ENCODE measurements around the gene CMSS1. TPM values are rescaled to one million over a fixed set of nuclear protein-coding genes. Genes with fewer than 3 reads are reported as not detected.
A peak's percentile ranks its signal among the peaks of the same experiment; 100 is the strongest.
"Not testable (repeated sequence)": the region's sequence is repeated elsewhere in the genome, so short reads cannot be mapped to it uniquely, and the experiment has no call there.

The CMSS1 gene
- total and polyA plus RNA-seq, 3 donors from 2014 or later = 24.6 to 47.9 (median 24.9) TPM

DNA sequence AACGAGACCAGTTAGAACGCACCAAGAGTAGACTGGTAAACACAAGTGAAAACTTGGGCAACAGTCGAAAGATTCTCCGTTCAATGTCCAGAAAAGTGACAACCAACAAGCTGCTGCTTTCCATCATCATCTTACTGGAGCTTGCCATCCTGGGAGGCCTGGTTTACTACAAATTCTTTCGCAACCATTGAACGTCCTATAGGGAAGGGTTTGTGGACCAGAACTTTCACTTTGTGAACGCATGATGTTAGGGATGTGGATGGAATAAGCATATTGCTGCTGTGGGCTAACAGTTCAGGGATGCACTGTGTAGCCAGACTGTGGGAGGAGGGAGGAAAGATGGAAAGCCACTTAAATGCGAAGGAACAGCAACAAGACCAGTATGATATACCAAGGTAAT, 408.2 kb downstream of the CMSS1 start:
- TF ChIP-seq POLR2A (IDR thresholded peaks at IDR 0.05) = no peak
- TF ChIP-seq, protein P1, sequence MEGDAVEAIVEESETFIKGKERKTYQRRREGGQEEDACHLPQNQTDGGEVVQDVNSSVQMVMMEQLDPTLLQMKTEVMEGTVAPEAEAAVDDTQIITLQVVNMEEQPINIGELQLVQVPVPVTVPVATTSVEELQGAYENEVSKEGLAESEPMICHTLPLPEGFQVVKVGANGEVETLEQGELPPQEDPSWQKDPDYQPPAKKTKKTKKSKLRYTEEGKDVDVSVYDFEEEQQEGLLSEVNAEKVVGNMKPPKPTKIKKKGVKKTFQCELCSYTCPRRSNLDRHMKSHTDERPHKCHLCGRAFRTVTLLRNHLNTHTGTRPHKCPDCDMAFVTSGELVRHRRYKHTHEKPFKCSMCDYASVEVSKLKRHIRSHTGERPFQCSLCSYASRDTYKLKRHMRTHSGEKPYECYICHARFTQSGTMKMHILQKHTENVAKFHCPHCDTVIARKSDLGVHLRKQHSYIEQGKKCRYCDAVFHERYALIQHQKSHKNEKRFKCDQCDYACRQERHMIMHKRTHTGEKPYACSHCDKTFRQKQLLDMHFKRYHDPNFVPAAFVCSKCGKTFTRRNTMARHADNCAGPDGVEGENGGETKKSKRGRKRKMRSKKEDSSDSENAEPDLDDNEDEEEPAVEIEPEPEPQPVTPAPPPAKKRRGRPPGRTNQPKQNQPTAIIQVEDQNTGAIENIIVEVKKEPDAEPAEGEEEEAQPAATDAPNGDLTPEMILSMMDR (IDR thresholded peaks at IDR 0.05) = no peak
- WGBS, 2 donors = 68 to 79% methylated on average over 8 of the region's 8 CpGs
- no peaks in the 10 kb centered on the region for H3K36me3 ChIP-seq (ENCODE audit: low read depth, missing control alignments)
- intact Hi-C loops (cut with DNase I; ENCODE audit: low total_unique reads) = no loop called here
- H3K9me3 ChIP-seq = no peaks in the 10 kb centered on the region
- H3K27ac ChIP-seq = no peak overlapping the region
- no peaks in the 10 kb centered on the region for H3K27me3 ChIP-seq
- no peak for DNase-seq
- H3K4me1 ChIP-seq = no peaks in the 10 kb centered on the region
- peak overlapping the region in 1 of 2 donors; percentile 36 for H3K4me3 ChIP-seq

DNA sequence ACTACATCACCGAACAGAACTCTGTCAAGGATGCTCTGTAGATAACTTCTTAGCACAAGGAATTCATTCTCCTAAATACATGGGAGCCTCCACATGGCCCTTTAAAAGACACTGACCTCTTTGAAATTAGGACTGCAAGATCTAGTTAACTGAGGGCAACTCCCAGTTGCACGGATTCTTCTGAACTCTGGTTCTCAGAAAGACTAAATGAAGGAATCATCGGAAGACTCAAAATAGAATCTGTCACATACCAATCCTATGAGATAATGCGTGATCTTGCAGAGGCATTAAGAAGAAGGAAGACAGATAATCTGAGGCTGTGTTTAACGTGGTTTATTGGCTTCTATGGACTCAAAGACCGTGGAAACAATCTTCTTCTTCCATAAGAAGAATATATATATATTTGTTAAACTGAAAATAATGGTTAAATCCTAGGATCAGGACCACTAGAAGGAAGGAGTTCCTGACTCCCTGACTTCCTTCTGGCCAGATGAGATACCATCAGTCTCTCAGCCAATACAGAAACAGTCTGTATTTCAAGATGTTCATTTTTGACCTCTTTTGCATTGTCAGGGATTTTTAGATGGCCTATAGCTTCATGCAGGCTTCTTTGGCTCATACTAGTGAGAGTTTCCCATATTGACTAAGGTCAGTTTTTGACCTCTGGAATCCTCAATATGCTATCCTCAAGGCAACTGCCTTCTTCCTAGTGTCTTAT, 409.2 kb downstream of the CMSS1 start:
- Histone ChIP-seq H3K36me3 (ENCODE audit: low read depth, missing control alignments) (no peaks in the 10 kb centered on the region), H3K4me1 (no peaks in the 10 kb centered on the region), H3K4me3 (no peak overlapping the region), H3K27me3 (no peaks in the 10 kb centered on the region), H3K27ac (no peak overlapping the region), H3K9me3 (no peaks in the 10 kb centered on the region)
- WGBS, 2 donors = 47 to 48% methylated on average over 6 of the region's 6 CpGs
- intact Hi-C loops (cut with DNase I; ENCODE audit: low total_unique reads) = no loop called here
- TF ChIP-seq POLR2A (IDR thresholded peaks at IDR 0.05) = no peak
- TF ChIP-seq, protein P1 (IDR thresholded peaks at IDR 0.05) = no peak
- DNase-seq = no peak

DNA sequence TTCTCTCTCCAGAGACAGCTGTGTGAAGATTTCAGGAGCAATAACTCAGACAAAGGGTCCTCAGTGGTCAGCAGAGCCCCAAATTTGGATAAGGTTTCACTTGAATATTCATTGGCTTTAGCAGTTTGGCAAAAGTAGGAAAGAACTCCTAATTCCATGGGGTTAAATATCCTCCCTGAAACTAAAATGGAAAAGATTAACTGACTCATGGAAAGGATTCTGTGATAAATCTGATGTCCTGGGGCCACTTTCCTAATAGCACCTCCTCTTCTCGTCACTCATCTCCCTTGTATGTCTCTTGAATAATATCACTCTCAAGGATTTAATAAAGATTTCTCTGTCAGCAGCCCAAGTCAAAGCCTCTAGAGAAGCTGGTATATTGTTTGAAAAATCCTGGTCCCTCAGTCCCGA, 409.9 kb downstream of the CMSS1 start:
- Histone ChIP-seq H3K9me3 (no peaks in the 10 kb centered on the region), H3K36me3 (ENCODE audit: low read depth, missing control alignments) (no peaks in the 10 kb centered on the region), H3K4me1 (no peaks in the 10 kb centered on the region), H3K27me3 (no peaks in the 10 kb centered on the region), H3K4me3 (no peak overlapping the region), H3K27ac (no peak overlapping the region)
- WGBS, 2 donors = 85 to 92% methylated on average over 2 of the region's 2 CpGs
- TF ChIP-seq, protein P1 (IDR thresholded peaks at IDR 0.05) = no peak
- no peak for TF ChIP-seq POLR2A (IDR thresholded peaks at IDR 0.05)
- intact Hi-C loops (cut with DNase I; ENCODE audit: low total_unique reads) = no loop called here
- no peak for DNase-seq

DNA sequence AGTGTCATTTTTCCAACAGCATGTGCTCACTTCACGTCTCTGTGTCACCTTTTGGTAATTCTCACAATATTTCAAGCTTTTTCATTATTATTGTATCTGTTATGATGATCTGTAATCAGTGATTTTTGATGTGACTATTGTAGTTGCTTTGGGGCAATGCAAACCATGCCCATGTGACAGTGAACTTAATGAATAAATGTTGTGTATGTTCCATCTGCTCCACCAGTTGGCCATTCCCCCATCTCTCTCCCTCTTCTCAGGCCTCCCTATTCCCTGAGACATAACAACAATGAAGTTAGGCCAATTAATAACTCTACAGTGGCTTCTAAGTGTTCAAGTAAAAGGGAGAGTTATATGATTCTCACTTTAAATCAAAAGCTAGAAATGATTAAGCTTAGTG, 410.6 kb downstream of the CMSS1 start:
- no peak for DNase-seq
- TF ChIP-seq, protein P1 (IDR thresholded peaks at IDR 0.05) = no peak
- no peak for TF ChIP-seq POLR2A (IDR thresholded peaks at IDR 0.05)
- intact Hi-C loops (cut with DNase I; ENCODE audit: low total_unique reads) = no loop called here

DNA sequence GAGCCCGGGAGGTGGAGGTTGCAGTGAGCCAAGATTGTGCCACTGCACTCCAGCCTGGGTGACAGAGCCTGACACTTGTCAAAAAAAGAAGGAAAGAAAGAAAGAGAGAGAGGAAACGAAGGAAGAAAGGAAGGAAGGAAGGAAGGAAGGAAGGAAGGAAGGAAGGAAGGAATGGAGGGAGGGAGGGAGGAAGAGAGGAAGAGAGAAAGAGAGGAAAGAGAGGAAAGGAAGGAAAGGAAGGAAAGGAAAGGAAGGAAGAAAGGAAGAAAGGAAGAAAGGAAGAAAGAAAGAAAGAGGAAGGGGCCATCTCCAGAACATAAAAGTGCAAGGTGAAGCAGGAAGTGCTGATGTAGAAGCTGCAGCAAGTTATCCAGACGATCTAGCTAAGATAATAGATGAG, 411.5 kb downstream of the CMSS1 start:
- H3K4me3 ChIP-seq; H3K27me3 ChIP-seq; H3K9me3 ChIP-seq; H3K27ac ChIP-seq; DNase-seq; H3K4me1 ChIP-seq; H3K36me3 ChIP-seq (ENCODE audit: low read depth, missing control alignments); intact Hi-C loops (cut with DNase I; ENCODE audit: low total_unique reads): not testable (repeated sequence)
- WGBS, 2 donors = 81 to 85% methylated on average over 3 of the region's 3 CpGs

More for the DNA sequence above, 410.6 kb downstream of the CMSS1 start:
- no peaks in the 10 kb centered on the region for H3K36me3 ChIP-seq (ENCODE audit: low read depth, missing control alignments)
- H3K4me1 ChIP-seq = no peaks in the 10 kb centered on the region
- 85 to 92% methylated on average over 1 of the region's 1 CpG for WGBS, 2 donors
- no peaks in the 10 kb centered on the region for H3K9me3 ChIP-seq
- no peaks in the 10 kb centered on the region for H3K27me3 ChIP-seq
- H3K27ac ChIP-seq = no peak overlapping the region
- H3K4me3 ChIP-seq = no peak overlapping the region
